Right renal pelvis (tissue), 4 donors: ENCODE results near the gene RXFP4. TPM values are rescaled to one million over a fixed set of nuclear protein-coding genes. Genes with fewer than 3 reads are reported as not detected.
"Not testable (repeated sequence)": the region's sequence is repeated elsewhere in the genome, so short reads cannot be mapped to it uniquely, and the experiment has no call there.

Experiments used
- DNase-seq, 4 donors: peaks; one replicate each; pipeline ENCODE4 v3.0.0-alpha.2; 2013; ENCODE audit warnings: low read depth in 4 of 4, low spot score in 3 of 4, missing footprints in 1 of 4
- polyA plus RNA-seq, 4 donors: library from polyadenylated mRNA; unstranded; fragments of 120-200 nt; gene quantifications; one replicate each; pipeline ENCODE4 v1.2.1, GENCODE V29; 2013; ENCODE audit not compliant: insufficient read length in 4 of 4

The RXFP4 gene
- polyA plus RNA-seq, 4 donors, result 0.21 to 0.32 (median 0.23) TPM

- no peak for DNase-seq
Measured at GRCh38 chr1:155929057-155929456, 12.4 kb upstream of the RXFP4 start.

GRCh38 chr1:155930725-155931124, 10.7 kb upstream of the RXFP4 start:
- DNase-seq, result not testable (repeated sequence)

DNA sequence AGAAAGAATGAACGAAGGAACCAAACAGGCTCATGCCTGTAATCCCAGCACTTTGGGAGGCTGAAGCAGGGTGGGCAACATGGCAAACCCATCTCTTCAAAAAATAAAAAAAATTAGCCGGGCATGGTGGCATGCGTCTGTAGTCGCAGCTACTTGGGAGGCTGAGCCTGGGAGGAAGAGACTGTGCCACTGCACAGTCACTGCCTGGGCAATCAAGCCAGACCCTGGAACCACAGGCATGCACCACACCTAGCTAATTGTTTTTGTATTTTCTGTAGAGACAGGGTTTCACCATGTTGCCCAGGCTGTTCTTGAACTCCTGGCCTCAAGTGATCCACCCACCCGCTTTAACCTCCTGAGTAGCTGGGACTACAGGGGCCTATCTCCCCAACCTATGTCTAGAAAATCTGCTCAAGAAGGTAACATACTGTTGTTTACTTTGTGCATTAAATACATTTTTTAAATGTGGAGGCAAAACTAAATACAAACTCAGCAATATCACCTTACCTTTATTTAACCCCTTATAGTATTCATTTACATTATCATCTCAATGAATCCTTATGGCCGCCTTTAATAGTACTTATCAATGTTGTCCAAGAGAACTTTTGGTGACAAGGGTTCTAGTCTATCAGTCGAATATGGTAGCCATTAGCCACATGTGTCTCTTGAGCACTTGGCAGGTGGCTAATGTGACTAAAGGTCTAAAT, 10.0 kb upstream of the RXFP4 start:
- no peak for DNase-seq

GRCh38 chr1:155932081-155932480, 9.4 kb upstream of the RXFP4 start:
- DNase-seq, result no peak

DNA sequence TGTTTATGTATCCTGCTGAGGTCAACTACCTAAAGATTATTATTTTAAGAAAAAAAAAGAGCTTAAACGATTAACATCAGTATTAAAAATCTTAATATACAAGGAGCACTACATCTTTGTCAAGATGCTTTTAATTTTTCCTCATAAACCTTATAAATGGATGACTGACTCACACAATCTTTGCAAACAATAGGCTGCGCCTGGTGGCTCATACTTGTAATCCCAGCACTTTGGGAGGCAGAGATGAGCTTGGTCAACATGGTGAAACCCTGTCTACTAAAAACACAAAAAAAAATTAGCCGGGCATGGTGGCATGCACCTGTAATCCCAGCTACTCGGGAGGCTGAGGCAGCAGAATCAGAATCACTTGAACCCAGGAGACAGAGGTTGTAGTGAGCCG, 9.0 kb upstream of the RXFP4 start:
- no peak for DNase-seq

DNA sequence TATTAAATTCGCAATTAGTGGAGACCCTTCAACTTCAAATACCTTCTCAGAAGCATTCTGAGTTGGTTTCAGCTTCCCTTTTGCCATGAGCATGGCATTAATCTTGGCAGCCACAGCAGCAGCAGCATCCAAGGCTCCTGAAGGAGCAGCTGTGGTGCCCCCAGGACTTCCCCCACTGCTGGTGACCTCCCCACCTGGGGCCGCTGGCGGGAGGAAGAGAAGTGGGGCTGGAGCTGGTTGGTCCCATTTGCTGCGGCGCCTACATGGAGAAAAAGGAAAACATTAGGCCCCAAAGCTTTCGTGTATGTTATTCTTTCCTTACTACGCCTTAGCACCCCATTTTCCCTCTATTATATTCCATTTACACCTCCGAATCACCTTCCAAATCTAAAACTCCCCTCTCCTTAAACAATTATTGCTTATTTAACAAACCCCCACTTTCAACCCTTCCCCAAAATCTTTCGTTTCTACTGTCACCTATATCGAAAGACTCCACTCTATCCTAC, 7.8 kb upstream of the RXFP4 start:
- DNase-seq, result no peak

DNA sequence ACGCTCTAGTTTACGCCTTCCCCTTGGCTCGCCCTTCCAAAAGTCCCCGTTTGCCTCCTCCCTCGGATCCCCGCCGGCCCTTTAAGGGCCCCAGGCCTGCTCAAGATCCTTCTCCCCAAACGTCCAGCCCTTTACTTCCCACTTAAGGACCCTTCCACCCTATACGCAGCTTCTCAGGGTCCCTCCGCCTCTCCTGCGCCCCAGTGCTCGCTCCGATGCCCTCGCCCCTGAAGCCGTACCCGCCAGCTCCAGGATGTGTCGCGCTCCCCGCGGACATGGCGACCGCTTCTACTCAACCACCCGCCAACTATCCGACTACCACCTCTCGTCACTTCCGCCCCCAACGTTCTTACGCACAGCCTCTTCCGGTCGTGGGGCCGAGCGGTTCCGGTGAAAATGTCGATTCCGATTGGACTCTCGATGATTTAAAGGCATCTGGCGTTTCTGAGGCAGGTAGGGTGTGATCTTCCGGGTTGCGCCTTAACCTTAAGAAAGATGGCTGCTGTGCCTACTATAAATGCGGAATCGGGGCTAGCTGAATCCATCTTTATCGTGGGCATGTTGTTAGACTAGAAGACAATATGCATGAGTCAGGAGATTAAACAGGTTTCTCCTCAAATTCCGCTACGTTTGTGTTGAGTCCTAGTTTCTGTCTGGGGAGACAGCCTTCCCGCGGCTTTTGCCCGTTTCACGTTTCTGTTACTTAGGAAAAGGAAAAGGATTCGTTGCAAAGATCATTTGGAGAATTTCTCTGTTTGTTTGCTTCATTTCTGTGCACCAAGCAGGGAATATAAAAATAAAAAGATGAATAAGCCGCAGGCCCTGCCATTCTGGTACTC, 7.1 kb upstream of the RXFP4 start, which contains the start of gene KHDC4:
Gene KHDC4 (minus strand): TSS at position 317 of the 839 bp plus-strand sequence. CDS start 40 bp downstream, at position 277.
- peak; percentile 93 to 99 (median 98) for DNase-seq

DNA sequence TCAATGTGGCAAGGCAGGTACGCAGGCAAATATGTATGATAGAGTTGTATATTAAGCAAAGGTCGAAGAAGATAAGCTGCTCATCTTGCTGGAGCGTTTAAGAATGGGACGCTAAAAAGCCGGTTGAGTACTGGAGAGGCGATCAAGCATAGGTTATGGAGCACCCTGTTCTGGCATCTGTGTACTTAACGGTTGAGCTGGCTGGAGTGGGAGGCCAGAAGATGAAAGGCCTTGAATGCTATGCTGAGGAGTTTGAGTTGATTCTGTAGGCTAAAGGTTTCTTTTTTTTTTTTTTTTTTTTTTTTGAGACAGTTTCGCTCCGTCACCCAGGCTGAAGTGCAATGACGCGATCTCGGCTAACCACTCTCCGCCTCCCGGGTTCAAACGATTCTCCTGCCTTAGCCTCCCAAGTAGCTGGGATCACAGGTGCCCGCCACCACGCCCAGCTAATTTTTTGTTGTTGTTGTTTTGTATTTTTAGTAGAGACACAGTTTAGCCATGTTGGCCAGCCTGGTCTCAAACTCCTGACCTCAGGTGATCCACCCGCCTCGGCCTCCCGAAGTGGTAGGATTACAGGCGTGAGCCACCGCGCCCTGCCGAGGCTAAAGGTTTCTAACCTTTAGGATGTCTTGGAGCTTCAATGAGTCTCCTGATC, 6.4 kb upstream of the RXFP4 start:
- no peak for DNase-seq

DNA sequence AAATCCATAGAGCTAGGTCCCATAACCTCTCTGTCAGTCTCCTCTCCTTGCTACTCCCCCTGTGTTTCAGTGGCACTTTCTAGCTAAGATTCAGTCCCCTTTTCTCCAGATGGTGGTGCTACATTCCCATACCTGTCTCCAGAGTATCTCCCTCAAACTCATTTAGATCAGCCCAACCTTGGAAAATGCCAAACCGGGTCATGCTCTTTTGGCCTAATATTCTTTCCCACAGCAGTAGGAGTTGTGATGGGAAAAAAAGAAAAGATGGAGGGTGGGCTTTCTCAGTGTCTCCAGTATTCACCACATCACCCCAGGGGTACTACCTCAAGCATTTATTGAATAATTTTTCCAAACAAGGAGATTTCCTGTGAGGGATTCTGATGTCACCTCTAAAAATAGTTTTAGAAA, 3.2 kb upstream of the RXFP4 start:
- peak in 3 of 4 donors; percentile 46 to 65 (median 61) for DNase-seq

- no peak for DNase-seq
Measured at GRCh38 chr1:155940482-155940992, 901 bp upstream of the RXFP4 start.

- DNase-seq, result no peak
Measured at GRCh38 chr1:155941845-155942531, 550 bp downstream of the RXFP4 start.

DNA sequence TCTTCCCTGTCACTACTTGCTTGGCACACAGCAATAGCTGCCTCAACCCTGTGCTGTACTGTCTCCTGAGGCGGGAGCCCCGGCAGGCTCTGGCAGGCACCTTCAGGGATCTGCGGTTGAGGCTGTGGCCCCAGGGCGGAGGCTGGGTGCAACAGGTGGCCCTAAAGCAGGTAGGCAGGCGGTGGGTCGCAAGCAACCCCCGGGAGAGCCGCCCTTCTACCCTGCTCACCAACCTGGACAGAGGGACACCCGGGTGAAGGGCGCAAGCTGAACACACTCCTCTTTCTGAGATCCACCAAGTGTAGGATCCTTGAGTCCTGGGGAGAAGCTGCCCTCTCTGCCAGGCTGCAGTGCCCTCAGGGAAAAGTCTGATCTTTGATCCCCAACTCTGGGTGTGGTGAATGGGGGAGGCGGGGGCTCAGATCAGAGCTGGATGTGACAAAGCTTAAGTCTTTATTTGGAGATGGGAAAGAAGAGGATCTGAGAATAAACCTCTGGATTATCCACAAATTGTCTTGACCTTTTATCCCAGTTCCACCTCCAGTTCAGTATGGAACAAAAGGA, 1.2 kb downstream of the RXFP4 start:
- no peak for DNase-seq

DNA sequence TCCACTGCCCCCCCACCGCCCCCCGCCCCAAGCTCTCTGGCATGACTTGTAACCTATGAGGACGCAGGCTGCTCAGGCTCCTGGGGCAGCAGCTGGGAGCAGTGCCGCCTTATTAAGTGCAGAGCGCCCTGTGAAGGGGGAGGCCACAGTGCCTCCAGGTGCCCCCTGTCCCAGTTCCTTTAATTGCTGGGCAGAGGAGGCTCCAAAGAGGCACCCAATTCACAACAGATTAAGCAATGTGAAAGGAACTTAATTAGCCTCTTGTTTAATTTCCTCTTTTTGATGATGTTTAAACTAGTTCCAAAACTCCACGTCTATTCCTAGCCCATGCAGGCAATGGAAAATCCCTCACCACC, 3.0 kb downstream of the RXFP4 start:
- no peak for DNase-seq

GRCh38 chr1:155946633-155947219, 5.3 kb downstream of the RXFP4 start:
- no peak for DNase-seq

DNA sequence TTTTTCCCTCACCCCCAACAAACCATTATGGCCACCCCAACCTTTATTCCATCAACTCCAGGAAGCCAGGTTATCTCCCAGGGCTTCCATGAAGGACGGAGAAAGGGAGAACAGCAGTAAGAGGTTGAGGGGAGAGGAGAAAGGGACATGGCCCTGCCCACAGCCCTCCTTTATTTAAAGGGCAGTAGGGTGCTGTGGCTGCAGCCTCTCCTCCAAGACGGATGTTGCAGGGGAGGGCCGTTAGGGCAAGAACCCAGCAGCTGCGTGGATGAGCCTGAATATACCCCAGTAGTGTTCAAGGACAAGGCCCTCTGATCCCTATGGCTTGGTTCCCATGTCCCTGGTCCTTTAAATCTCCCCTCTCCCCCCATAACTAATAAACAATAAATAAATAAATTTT, 5.9 kb downstream of the RXFP4 start:
- no peak for DNase-seq

GRCh38 chr1:155947741-155948140, 6.3 kb downstream of the RXFP4 start:
- DNase-seq, result no peak

- DNase-seq, result no peak
Measured at GRCh38 chr1:155950829-155951228, 9.4 kb downstream of the RXFP4 start.

DNA sequence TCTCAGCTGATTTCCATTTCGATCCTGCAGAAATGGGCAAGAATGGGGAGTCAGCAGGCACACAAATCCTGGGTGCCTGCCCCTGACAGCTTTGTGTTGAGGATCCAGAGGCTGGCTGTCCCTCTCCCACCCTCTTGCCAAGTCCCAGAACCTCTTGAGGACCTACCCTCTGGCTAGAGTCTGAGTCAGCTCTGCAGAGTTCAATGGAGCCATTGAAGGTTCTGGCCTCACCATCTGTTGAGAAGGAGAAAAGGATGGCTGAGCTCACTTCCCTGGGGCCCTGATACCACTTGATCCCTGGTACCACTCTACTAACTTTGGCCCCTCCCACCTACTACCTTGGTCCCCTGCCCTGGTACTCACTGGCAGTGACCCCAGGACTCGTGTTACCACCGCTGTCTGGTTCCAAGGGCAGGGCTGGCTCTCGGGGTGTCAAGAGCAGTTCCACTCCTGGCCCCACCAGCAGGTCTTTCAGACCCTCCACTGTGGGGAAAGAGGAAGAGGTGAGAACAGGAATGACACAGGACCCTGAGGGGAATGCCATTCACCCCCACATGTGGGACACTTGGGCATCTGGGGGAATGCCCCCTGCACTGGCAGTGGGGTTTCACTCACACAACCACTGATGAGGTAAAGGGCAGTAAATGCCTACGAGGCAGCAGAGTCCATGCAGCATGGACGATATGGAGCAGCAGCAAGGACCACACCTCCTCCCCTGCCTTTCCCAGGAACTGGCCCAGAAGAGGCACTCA, 10.5 kb downstream of the RXFP4 start:
- no peak for DNase-seq

DNA sequence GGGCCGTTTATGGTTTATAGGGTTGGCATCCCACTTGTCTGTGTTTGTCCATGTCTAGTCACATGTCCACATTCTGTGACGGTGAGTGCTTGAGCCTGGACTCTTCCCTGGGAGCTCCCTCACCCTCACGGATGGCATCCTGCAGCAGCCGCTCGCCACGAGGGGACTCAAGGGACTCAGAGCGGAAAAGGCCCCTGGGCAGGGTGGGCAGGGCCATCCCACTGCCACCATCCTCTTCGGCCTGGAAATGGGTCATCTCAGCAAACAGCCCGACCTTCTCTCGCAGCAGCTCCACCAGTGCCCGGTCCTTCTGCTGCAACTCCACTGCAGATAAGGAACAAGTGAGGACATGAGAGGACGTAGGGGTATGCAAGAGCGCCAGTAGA, 11.1 kb downstream of the RXFP4 start:
- no peak for DNase-seq
